HG03064 (cell line): ENCODE data around the gene HSPA8.
"Not testable (repeated sequence)": the region's sequence is repeated elsewhere in the genome, so short reads cannot be mapped to it uniquely, and the experiment has no call there.

Source experiments
- ATAC-seq: cut with Tn5 transposase; IDR thresholded peaks from one replicate; pipeline ENCODE4 v1.9.1; 2021; ENCODE audit warnings: low read depth; ENCODE audit not compliant: unreplicated experiment

The HSPA8 gene

DNA sequence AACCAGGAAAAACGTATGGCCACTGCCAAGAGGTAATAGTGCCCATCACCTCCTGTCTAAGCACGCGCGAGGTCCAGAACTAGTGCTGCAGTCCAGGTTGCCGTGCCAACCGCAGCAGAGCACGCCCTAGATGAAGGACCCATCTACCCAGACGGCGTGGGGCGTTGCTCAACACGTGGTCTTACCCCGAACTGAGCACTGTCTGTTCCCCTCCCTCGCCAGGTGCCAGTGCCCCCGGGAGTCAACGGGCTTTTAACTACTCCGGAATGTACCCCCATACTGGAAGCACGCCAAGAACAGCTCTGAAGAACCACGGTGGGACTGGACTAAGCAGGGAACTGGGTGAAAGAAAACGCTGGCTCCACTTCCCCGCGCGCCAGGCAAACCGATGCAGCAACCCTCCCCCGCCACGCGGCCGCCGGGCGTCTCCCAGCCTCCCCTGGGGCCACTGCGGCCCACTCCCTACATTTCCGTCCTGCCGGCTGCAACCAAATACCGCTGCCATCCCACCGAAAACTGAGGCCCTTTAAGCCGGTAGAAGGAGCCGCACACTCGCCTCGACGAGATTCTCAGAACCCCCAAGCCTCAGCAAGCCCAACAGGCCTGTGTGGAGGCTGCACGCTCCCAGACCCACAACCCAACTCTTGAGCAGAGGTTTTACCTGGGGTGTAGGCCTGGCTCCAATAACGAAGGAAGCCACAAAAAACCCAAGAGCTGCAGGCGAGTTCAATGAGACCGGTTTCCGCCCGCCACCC, at the start of gene HSPA8:
Gene HSPA8 (minus strand): TSS at position 734 of the 755 bp plus-strand sequence. CDS start 812 bp downstream, outside the sequence.
- ATAC-seq, result no peak

- ATAC-seq, result no peak
These were observed 49.5 kb upstream of the HSPA8 start for GRCh38 chr11:123111465-123111864.

DNA sequence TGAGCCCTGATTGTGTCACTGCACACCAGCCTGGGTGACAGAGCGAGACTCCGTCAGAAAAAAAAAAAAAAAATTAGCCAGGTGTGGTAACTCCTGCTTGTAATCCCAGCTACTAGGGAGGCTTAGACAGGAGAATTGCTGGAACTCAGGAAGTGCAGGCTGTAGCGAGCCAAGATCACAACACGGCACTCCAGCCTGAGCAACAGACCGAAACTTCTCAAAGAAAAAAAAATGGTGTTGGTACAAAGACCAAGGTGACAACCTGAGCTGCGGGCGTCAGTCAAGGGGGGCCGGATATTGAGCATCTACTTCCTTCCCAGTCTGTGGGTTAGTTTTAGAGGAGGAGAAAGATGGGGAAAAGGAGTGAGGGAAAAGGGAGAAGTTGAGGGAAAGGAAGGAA, 48.5 kb upstream of the HSPA8 start:
- no peak for ATAC-seq

DNA sequence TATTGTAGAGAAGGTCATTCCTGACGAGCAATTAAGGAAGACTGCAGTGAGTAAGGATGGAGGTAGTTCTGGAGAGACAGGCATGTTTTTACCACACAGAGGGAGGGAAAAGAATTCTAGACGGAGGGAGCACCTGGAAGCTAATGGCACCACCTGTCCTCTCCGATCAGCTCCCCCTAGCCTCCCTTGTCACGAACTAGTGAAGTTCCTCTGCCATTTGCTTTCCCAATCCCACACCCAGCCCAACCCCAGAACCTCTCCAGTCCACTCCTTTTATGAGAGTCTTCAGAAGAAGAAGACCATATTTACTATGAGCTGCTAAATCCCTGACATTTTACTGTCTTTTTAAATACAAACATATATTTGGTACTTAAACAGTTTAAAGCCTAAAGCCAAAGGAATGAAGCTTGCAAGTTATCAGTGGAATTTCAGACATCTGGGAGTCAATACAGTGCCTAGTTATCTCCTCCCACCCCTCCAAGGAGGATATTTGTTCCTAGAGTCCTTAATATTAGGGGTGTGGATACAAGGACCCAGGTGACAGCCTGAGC, 46.1 kb upstream of the HSPA8 start:
- no peak for ATAC-seq

GRCh38 chr11:123104697-123105096, 42.8 kb upstream of the HSPA8 start:
- ATAC-seq, result no peak

DNA sequence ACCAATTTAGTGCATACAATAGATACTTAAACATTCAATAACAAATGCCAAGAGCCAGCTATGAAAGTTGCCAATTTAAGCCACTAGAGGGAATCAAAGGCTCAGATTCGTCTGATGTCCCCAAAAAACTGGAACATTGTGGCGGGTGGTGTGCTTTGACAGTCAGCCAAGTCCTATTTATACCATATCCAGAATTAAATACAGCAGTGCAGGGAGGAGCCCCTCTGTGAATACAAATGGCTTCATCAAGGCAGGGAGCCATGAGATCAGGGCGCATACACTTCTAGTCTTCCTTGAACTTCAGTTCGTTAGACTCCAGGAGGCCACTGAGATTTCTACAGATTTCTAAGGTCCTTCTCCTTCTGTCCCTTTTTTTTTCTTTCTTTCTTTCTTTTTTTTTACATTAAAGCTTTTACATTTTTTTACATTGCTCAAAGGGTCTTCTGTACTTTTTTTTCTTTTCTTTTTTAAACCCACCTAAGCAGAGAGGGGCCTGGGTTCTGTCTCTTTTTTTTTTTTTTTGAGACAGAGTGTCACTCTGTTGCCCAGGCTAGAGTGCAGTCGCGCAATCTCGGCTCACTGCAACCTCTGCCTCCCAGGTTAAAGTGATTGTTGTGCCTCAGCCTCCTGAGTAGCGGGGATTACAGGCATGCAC, 41.5 kb upstream of the HSPA8 start:
- no peak for ATAC-seq

GRCh38 chr11:123100379-123101085, 38.6 kb upstream of the HSPA8 start:
- ATAC-seq, result no peak

- ATAC-seq, result no peak
These were observed 37.1 kb upstream of the HSPA8 start for GRCh38 chr11:123098990-123099389.

GRCh38 chr11:123093739-123094138, 31.8 kb upstream of the HSPA8 start:
- ATAC-seq, result no peak

DNA sequence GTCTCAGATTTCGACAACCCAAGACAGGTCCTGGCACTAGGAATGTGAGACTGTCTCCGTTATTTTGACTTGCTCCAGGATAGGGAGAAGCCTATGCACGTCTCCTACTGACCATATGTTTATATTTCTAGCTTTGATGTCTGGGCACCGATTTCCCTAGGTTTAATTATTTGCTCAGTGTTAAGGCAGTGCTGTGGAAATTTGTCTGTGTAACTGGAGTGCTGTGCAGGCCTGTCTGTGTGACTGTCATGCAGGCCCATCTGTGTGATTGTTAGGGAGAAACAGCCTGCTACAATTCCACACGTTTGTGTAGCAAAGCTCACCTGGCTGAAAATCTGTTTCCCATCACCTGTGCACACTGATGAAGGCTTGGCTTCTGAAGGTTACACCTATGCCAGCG, 29.6 kb upstream of the HSPA8 start:
- no peak for ATAC-seq

DNA sequence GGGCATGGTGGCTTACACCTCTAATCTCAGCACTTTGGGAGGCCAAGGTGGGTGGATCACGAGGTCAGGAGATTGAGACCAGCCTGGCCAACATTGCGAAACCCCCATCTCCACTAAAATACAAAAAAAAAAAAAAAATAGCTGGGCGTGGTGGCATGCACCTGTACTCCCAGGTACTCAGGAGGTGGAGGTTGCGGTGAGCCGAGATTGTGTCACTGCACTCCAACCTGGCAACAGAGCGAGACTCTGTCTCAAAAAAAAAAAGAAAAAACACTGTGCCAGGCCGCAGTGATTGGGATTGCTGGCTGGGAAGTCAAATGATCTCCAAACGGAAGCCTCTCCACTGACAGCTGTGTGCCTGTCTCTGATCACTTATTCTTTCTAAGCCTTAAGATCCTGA, 28.2 kb upstream of the HSPA8 start:
- not testable (repeated sequence) for ATAC-seq

GRCh38 chr11:123088896-123089295, 27.0 kb upstream of the HSPA8 start:
- ATAC-seq, result not testable (repeated sequence)

- peak; percentile 95 for ATAC-seq
These were observed 25.7 kb upstream of the HSPA8 start for GRCh38 chr11:123087657-123088056.

DNA sequence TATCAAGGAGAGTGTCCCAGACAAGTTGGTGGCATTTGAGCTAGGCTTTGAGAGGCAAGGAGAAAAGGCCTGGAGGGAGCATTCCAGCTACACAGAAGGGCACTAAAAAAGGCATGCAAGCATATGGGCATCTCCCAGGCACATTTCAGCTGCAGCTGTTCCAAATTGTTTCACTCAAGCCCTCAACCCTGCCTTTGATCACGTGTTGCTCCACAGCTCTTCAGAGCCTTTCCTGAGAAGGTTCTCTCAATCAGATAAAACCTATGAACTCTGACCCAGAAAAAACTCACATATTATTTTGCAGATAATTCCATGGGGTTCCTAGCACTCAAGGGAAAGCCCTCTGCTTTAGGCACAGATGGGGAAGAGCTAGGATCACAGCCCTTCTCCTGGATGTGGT, 24.4 kb upstream of the HSPA8 start:
- ATAC-seq, result no peak

DNA sequence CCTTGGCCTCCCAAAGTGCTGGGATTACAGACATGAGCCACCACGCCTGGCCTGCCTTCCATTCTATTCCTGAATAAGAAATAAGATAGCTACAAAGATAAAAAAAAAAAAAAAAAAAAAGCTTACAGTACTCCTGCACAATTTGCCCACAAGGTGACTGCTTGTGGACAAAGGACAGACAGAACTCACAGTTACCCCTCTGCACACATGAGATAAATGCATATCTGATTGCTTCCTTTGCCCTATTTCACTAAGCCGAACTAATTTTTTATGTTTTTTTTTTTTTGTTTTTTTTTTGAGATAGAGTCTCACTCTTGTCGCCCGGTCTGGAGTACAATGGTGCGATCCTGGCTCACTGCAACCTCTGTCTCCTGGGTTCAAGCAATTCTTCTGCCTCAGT, 23.6 kb upstream of the HSPA8 start:
- ATAC-seq, result no peak

GRCh38 chr11:123084454-123084853, 22.5 kb upstream of the HSPA8 start:
- no peak for ATAC-seq

- ATAC-seq, result no peak
These were observed 21.7 kb upstream of the HSPA8 start for GRCh38 chr11:123083623-123084029.

- no peak for ATAC-seq
These were observed 21.0 kb upstream of the HSPA8 start for GRCh38 chr11:123082977-123083376.

- ATAC-seq, result no peak
These were observed 18.1 kb upstream of the HSPA8 start for GRCh38 chr11:123080015-123080414.

DNA sequence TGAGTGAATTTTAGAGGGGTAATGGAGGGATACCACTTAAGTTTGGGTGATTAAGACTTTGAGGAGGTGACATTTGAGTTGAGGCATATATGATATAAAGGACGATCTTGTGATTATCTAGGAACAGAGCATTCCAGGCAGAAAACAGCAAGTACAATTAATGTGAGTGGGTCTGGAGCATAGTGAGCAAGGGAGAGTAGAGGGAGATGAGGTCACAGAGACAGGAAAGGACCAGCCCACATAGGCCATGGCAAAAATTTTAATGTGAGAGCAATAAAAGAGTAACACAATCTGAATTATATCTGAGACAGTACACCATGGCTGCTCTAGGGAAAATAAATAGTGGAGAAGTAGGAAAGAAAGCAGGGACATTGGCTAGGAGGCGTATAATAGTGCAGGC, 14.5 kb upstream of the HSPA8 start:
- ATAC-seq, result no peak

- no peak for ATAC-seq
These were observed 11.6 kb upstream of the HSPA8 start for GRCh38 chr11:123073343-123074057.
